GM18505 (cell line): ENCODE measurements around the gene LDAH.

Source experiments
- ATAC-seq: cut with Tn5 transposase; IDR thresholded peaks from one replicate; pipeline ENCODE4 v1.9.1; 2021; ENCODE audit not compliant: unreplicated experiment
- POLR2A ChIP-seq: IDR thresholded peaks from 4 replicates; pipeline ENCODE4 v1.6.1; 2011; ENCODE audit warnings: borderline replicate concordance; ENCODE audit not compliant: insufficient read depth, insufficient read length; ENCODE audit errors: extremely low read depth

LDAH gene

GRCh38 chr2:20661421-20662307 is 161.2 kb downstream of the LDAH start:
- ATAC-seq: peak; percentile 47
- TF ChIP-seq POLR2A: no peak

- no peak for ATAC-seq
- TF ChIP-seq POLR2A: no peak
Measured at GRCh38 chr2:20660506-20661420, 162.1 kb downstream of the LDAH start.

GRCh38 chr2:20657522-20658235 is 165.2 kb downstream of the LDAH start:
- TF ChIP-seq POLR2A: no peak
- ATAC-seq: no peak

GRCh38 chr2:20656561-20656960 is 166.3 kb downstream of the LDAH start:
- ATAC-seq: no peak
- no peak for TF ChIP-seq POLR2A

- no peak for TF ChIP-seq POLR2A
- no peak for ATAC-seq
Measured at GRCh38 chr2:20654535-20654813, 168.4 kb downstream of the LDAH start.

DNA sequence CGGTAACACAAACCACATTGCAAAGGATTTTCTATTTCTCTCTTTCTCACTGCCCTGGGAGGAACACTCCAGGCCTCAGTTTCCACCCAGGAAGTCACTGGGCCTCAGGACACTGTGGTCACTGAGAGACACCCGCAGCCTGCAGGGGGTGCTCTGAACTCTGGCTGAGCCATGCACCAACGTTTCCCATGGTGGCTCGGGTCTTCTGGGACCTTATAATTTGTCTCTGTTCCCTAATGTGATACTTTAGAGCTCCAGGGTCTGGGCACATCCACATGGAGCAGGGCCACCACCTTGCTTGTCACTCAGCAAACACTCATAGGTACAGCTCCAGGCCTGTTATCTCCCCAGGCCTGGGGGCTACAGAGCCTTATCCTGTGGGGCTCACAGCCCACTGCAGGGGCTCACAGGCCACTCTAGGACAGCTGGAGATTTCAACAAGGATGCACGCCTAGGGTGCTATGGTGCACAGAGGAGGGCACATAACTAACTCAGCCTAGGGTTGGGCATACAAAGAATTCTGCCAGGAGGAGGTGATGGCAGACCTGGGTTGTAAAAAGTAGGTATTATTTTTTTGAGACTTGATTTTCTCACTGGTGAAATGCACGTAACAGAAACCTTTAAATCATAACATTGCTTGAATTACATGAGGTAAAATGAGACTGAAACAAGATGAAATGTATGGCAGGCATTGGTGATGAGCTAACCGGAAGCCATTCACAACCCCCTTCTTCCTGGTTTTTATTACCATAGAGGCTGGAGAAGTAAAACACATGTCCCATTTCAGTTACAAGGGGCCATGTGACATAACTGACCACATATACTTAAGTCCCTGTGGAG is 169.0 kb downstream of the LDAH start:
- ATAC-seq: no peak
- TF ChIP-seq POLR2A: no peak

GRCh38 chr2:20652673-20653575 is 170.0 kb downstream of the LDAH start:
- no peak for ATAC-seq
- TF ChIP-seq POLR2A: no peak

GRCh38 chr2:20652141-20652540 is 170.8 kb downstream of the LDAH start:
- no peak for ATAC-seq
- no peak for TF ChIP-seq POLR2A

- no peak for ATAC-seq
- no peak for TF ChIP-seq POLR2A
Measured at GRCh38 chr2:20651731-20652099, 171.2 kb downstream of the LDAH start.

DNA sequence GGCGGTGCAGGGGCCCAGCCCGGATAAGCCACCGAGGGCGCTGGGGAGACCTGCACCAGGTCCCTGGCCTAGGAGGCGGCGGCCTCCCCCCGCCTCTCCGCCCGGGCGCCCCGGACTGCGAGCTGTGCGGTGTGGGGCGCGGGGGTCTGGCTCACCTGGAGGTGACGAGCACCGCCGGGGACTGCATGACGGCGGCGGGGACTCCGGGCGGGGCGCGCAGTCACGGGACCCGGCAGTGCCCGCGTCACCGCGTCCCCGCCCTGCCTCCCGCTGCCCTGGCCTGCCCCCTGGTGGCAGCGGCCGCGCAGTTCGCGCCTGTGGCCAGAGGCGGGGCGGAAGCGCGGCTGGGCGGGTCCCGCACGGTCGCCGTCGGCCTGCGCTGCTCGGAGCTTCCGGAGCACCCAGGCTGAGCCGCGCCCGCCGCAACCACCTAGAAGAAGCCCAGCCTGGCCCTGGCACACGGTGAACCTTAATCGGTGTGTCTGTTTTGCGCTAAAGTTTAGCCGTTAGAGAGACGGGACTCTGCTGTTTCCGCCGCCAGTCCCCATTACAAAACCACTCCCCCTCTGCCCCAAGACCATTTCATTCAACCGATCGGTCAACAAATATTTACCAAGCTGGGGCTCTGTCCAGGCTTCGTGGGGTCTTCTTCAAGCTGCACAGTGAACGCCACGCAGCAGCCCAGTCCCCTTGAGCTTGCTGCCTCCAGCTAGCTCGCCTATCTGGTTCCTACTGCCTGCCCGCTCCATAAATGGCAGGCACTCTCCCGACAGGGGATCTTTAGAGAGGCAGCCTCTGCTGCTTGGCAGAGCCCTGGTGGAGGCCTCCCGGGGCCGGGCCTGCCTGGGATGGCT is 171.8 kb downstream of the LDAH start, which contains the start of gene HS1BP3:
Gene HS1BP3, minus strand, starts transcription at position 222 of the 854 bp plus-strand sequence. Its CDS starts 35 bp downstream, at position 187.
- peak; percentile 94 for ATAC-seq

GRCh38 chr2:20650393-20650876 is 172.5 kb downstream of the LDAH start:
- TF ChIP-seq POLR2A: no peak
- ATAC-seq: peak; percentile 7

More for the DNA sequence above, 171.8 kb downstream of the LDAH start, which contains the start of gene HS1BP3:
- peak; percentile 91 for TF ChIP-seq POLR2A

DNA sequence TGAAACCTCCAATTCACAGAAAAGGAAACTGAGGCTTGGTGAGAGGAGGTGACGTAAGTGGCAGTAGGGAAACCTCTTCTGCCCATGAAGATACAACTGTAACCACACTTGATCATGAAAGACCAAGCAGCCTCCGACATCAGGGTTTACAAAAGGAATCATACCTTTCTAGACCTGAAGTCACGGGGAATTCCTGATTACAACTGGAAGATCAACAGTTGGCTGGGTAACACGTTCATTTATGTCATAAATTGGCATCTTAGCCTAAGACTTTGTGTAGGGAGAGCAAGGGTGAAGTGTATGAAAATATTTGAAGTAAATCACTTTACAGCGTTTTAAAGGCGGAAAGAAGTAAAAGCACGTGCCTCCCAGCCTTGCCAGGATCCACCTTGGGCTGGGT is 172.9 kb downstream of the LDAH start:
- ATAC-seq: no peak
- no peak for TF ChIP-seq POLR2A
